Muscle of back (tissue), 11 donors: ENCODE data around the gene MIGA1. TPM values are rescaled to one million over a fixed set of nuclear protein-coding genes. Genes with fewer than 3 reads are reported as not detected.
"Not testable (repeated sequence)": the region's sequence is repeated elsewhere in the genome, so short reads cannot be mapped to it uniquely, and the experiment has no call there.

Experiments used
- DNase-seq, 3 donors: peaks; one replicate each; pipeline versions ENCODE4 v3.0.0 to v3.0.0-alpha.2; 2013
- polyA plus RNA-seq, 10 donors: library from polyadenylated mRNA; unstranded; fragments of 120-200 nt; gene quantifications; one replicate each; pipeline ENCODE4 v1.2.1, GENCODE V29; 2013; ENCODE audit not compliant: insufficient read length in 10 of 10

The MIGA1 gene
- polyA plus RNA-seq, 10 donors, result 7.7 to 14.8 (median 11.0) TPM

GRCh38 chr1:77906019-77906545, 126.6 kb downstream of the MIGA1 start:
- DNase-seq, result no peak

GRCh38 chr1:77906624-77907023, 127.2 kb downstream of the MIGA1 start:
- no peak for DNase-seq

- no peak for DNase-seq
These were observed 130.7 kb downstream of the MIGA1 start for GRCh38 chr1:77910116-77910515.

- not testable (repeated sequence) for DNase-seq
These were observed 139.5 kb downstream of the MIGA1 start for GRCh38 chr1:77918918-77919317.

GRCh38 chr1:77925518-77925917, 146.1 kb downstream of the MIGA1 start:
- no peak for DNase-seq

GRCh38 chr1:77925956-77926355, 146.5 kb downstream of the MIGA1 start:
- no peak for DNase-seq

- no peak for DNase-seq
These were observed 147.3 kb downstream of the MIGA1 start for GRCh38 chr1:77926561-77927357.

- DNase-seq, result no peak
These were observed 148.0 kb downstream of the MIGA1 start for GRCh38 chr1:77927414-77927813.

Other genes with a start within 250 kb of the MIGA1 start
- 10 to 100 TPM; 26.3 to 40.8 (median 35.7) TPM for gene ZZZ3, start 97.0 kb upstream of the MIGA1 start, polyA plus RNA-seq
- 10 to 100 TPM; 25.5 to 48.0 (median 36.4) TPM for gene USP33, start 19.8 kb upstream of the MIGA1 start, polyA plus RNA-seq
- gene NEXN, start 109.0 kb downstream of the MIGA1 start, polyA plus RNA-seq, result 100 to 1,000 TPM; 156 to 388 (median 225) TPM
- 100 to 1,000 TPM; 124 to 222 (median 175) TPM for gene FUBP1, start 199.4 kb downstream of the MIGA1 start, polyA plus RNA-seq
- gene DNAJB4, start 225.3 kb downstream of the MIGA1 start, polyA plus RNA-seq, result 10 to 100 TPM; 56.4 to 95.7 (median 76.8) TPM